GM18873 (cell line): Measurements from ENCODE around the gene SLC30A1.

Experiments used
- ATAC-seq: cut with Tn5 transposase; IDR thresholded peaks from one replicate; pipeline ENCODE4 v1.9.1; 2021; ENCODE audit warnings: mild to moderate bottlenecking, moderate library complexity, moderate number of reproducible peaks; ENCODE audit not compliant: unreplicated experiment, low FRiP score

Gene SLC30A1

GRCh38 chr1:211607754-211608473 lies 29.0 kb upstream of the SLC30A1 start:
- ATAC-seq: no peak

- ATAC-seq: no peak
Observed at GRCh38 chr1:211606914-211607753, 28.2 kb upstream of the SLC30A1 start.

GRCh38 chr1:211606332-211606913 lies 27.5 kb upstream of the SLC30A1 start:
- no peak for ATAC-seq

- no peak for ATAC-seq
Observed at GRCh38 chr1:211605603-211606331, 26.8 kb upstream of the SLC30A1 start.

GRCh38 chr1:211605034-211605433 lies 26.1 kb upstream of the SLC30A1 start:
- ATAC-seq: no peak

- no peak for ATAC-seq
Observed at GRCh38 chr1:211604548-211604947, 25.6 kb upstream of the SLC30A1 start.

GRCh38 chr1:211603713-211604112 lies 24.8 kb upstream of the SLC30A1 start:
- no peak for ATAC-seq

GRCh38 chr1:211603191-211603701 lies 24.3 kb upstream of the SLC30A1 start:
- ATAC-seq: no peak

GRCh38 chr1:211601982-211602670 lies 23.2 kb upstream of the SLC30A1 start:
- no peak for ATAC-seq

GRCh38 chr1:211601159-211601558 lies 22.2 kb upstream of the SLC30A1 start:
- no peak for ATAC-seq

GRCh38 chr1:211599250-211599649 lies 20.3 kb upstream of the SLC30A1 start:
- no peak for ATAC-seq

GRCh38 chr1:211598514-211598913 lies 19.6 kb upstream of the SLC30A1 start:
- no peak for ATAC-seq

GRCh38 chr1:211596418-211597181 lies 17.6 kb upstream of the SLC30A1 start:
- ATAC-seq: no peak

- no peak for ATAC-seq
Observed at GRCh38 chr1:211595419-211595818, 16.5 kb upstream of the SLC30A1 start.

- ATAC-seq: no peak
Observed at GRCh38 chr1:211591980-211592493, 13.1 kb upstream of the SLC30A1 start.

- ATAC-seq: no peak
Observed at GRCh38 chr1:211589782-211590721, 11.1 kb upstream of the SLC30A1 start.

- no peak for ATAC-seq
Observed at GRCh38 chr1:211588711-211589110, 9.8 kb upstream of the SLC30A1 start.

GRCh38 chr1:211587123-211587522 lies 8.2 kb upstream of the SLC30A1 start:
- no peak for ATAC-seq
